Measurements from ENCODE around the gene CFAP43. TPM values are rescaled to one million over a fixed set of nuclear protein-coding genes. Genes with fewer than 3 reads are reported as not detected.

CFAP43 gene
- total and polyA plus RNA-seq, 4 donors = 0.10 to 0.27 (median 0.19) TPM; not detected in 1

GRCh38 chr10:104268713-104269645 lies 36.8 kb upstream of the CFAP43 start, which contains the start of gene GSTO2:
GSTO2 (plus strand) TSS chr10:104269184; CDS start chr10:104274916, 5,732 bp downstream.
- intact Hi-C loops (cut with DNase I) = no loop called here
- DNase-seq (peak; percentile 99 to 100), ATAC-seq (ENCODE audit: low FRiP score) (peak; percentile 100)
- WGBS, 2 donors = 1% methylated on average over 57 to 59 of the region's 59 CpGs
- H3K36me3 ChIP-seq (ENCODE audit: control insufficient read depth in 1 of 2, insufficient read depth in 2 of 2, low read length in 1 of 2) = peaks cover 2 to 3% of the 10 kb centered on the region in 2 donors
- H3K9me3 ChIP-seq (ENCODE audit: control insufficient read depth, low read length) = no peaks in the 10 kb centered on the region
- H3K27ac ChIP-seq (ENCODE audit: low read depth in 1 of 2, low read length in 2 of 2) = peak within 1 kb of the TSS; percentile 58 to 80
- peak within 1 kb of the TSS; percentile 58 to 84 for H3K4me3 ChIP-seq (ENCODE audit: low read length in 2 of 2)
- H3K27me3 ChIP-seq (ENCODE audit: control insufficient read depth in 1 of 2, insufficient read depth in 2 of 2, low read length in 1 of 2) = no peaks in the 10 kb centered on the region
- no peaks in the 10 kb centered on the region for H3K4me1 ChIP-seq (ENCODE audit: control insufficient read depth in 1 of 2, insufficient read depth in 2 of 2, low read length in 2 of 2)

- peaks cover 2 to 3% of the 10 kb centered on the region in 2 donors for H3K36me3 ChIP-seq (ENCODE audit: control insufficient read depth in 1 of 2, insufficient read depth in 2 of 2, low read length in 1 of 2)
- no peaks in the 10 kb centered on the region for H3K4me1 ChIP-seq (ENCODE audit: control insufficient read depth in 1 of 2, insufficient read depth in 2 of 2, low read length in 2 of 2)
- H3K27me3 ChIP-seq (ENCODE audit: control insufficient read depth in 1 of 2, insufficient read depth in 2 of 2, low read length in 1 of 2) = no peaks in the 10 kb centered on the region
- intact Hi-C loops (cut with DNase I) = no loop called here
- no peak for ATAC-seq (ENCODE audit: low FRiP score)
- WGBS, 2 donors = 2 to 5% methylated on average over 10 of the region's 10 CpGs
- H3K4me3 ChIP-seq (ENCODE audit: low read length in 2 of 2) = peak overlapping the region; percentile 51 to 77
- DNase-seq = no peak
- peak overlapping the region; percentile 58 to 80 for H3K27ac ChIP-seq (ENCODE audit: low read depth in 1 of 2, low read length in 2 of 2)
- H3K9me3 ChIP-seq (ENCODE audit: control insufficient read depth, low read length) = no peaks in the 10 kb centered on the region
These were observed 36.2 kb upstream of the CFAP43 start for GRCh38 chr10:104268405-104268712.

GRCh38 chr10:104267721-104268404 lies 35.7 kb upstream of the CFAP43 start:
- no peak for ATAC-seq (ENCODE audit: low FRiP score)
- H3K4me3 ChIP-seq (ENCODE audit: low read length in 2 of 2) = peak overlapping the region; percentile 51 to 77
- no peaks in the 10 kb centered on the region for H3K4me1 ChIP-seq (ENCODE audit: control insufficient read depth in 1 of 2, insufficient read depth in 2 of 2, low read length in 2 of 2)
- no peaks in the 10 kb centered on the region for H3K27me3 ChIP-seq (ENCODE audit: control insufficient read depth in 1 of 2, insufficient read depth in 2 of 2, low read length in 1 of 2)
- 93% methylated on average over 14 of the region's 14 CpGs for WGBS, 2 donors
- H3K36me3 ChIP-seq (ENCODE audit: control insufficient read depth in 1 of 2, insufficient read depth in 2 of 2, low read length in 1 of 2) = peaks cover 2 to 3% of the 10 kb centered on the region in 2 donors
- intact Hi-C loops (cut with DNase I) = no loop called here
- no peak for DNase-seq
- H3K27ac ChIP-seq (ENCODE audit: low read depth in 1 of 2, low read length in 2 of 2) = no peak overlapping the region
- H3K9me3 ChIP-seq (ENCODE audit: control insufficient read depth, low read length) = no peaks in the 10 kb centered on the region

GRCh38 chr10:104264783-104265182 lies 32.6 kb upstream of the CFAP43 start:
- H3K27ac ChIP-seq (ENCODE audit: low read depth in 1 of 2, low read length in 2 of 2) = no peak overlapping the region
- ATAC-seq (ENCODE audit: low FRiP score) (no peak), DNase-seq (no peak)
- intact Hi-C loops (cut with DNase I) = no loop called here
- H3K9me3 ChIP-seq (ENCODE audit: control insufficient read depth, low read length) = no peaks in the 10 kb centered on the region
- 88 to 91% methylated on average over 5 of the region's 5 CpGs for WGBS, 2 donors
- H3K27me3 ChIP-seq (ENCODE audit: control insufficient read depth in 1 of 2, insufficient read depth in 2 of 2, low read length in 1 of 2) = no peaks in the 10 kb centered on the region
- H3K4me1 ChIP-seq (ENCODE audit: control insufficient read depth in 1 of 2, insufficient read depth in 2 of 2, low read length in 2 of 2) = peaks cover 0 to 1% of the 10 kb centered on the region in 2 donors
- H3K4me3 ChIP-seq (ENCODE audit: low read length in 2 of 2) = no peak overlapping the region
- peaks cover 3 to 4% of the 10 kb centered on the region in 2 donors for H3K36me3 ChIP-seq (ENCODE audit: control insufficient read depth in 1 of 2, insufficient read depth in 2 of 2, low read length in 1 of 2)

- DNase-seq (no peak), ATAC-seq (ENCODE audit: low FRiP score) (no peak)
- Histone ChIP-seq H3K4me3 (ENCODE audit: low read length in 2 of 2) (no peak overlapping the region), H3K27ac (ENCODE audit: low read depth in 1 of 2, low read length in 2 of 2) (no peak overlapping the region), H3K27me3 (ENCODE audit: control insufficient read depth in 1 of 2, insufficient read depth in 2 of 2, low read length in 1 of 2) (no peaks in the 10 kb centered on the region), H3K9me3 (ENCODE audit: control insufficient read depth, low read length) (no peaks in the 10 kb centered on the region), H3K4me1 (ENCODE audit: control insufficient read depth in 1 of 2, insufficient read depth in 2 of 2, low read length in 2 of 2) (peaks cover 0 to 1% of the 10 kb centered on the region in 2 donors), H3K36me3 (ENCODE audit: control insufficient read depth in 1 of 2, insufficient read depth in 2 of 2, low read length in 1 of 2) (peaks cover 3% of the 10 kb centered on the region in 2 donors)
- 86 to 87% methylated on average over 5 of the region's 5 CpGs for WGBS, 2 donors
- intact Hi-C loops (cut with DNase I) = no loop called here
These were observed 29.9 kb upstream of the CFAP43 start for GRCh38 chr10:104262055-104262454.

- ATAC-seq (ENCODE audit: low FRiP score) (no peak), DNase-seq (no peak)
- Histone ChIP-seq H3K27ac (ENCODE audit: low read depth in 1 of 2, low read length in 2 of 2) (no peak overlapping the region), H3K4me3 (ENCODE audit: low read length in 2 of 2) (no peak overlapping the region), H3K36me3 (ENCODE audit: control insufficient read depth in 1 of 2, insufficient read depth in 2 of 2, low read length in 1 of 2) (peaks cover 2 to 3% of the 10 kb centered on the region in 2 donors), H3K4me1 (ENCODE audit: control insufficient read depth in 1 of 2, insufficient read depth in 2 of 2, low read length in 2 of 2) (peaks cover 1 to 4% of the 10 kb centered on the region in 2 donors), H3K27me3 (ENCODE audit: control insufficient read depth in 1 of 2, insufficient read depth in 2 of 2, low read length in 1 of 2) (no peaks in the 10 kb centered on the region), H3K9me3 (ENCODE audit: control insufficient read depth, low read length) (no peaks in the 10 kb centered on the region)
- intact Hi-C loops (cut with DNase I) = no loop called here
- WGBS, 2 donors = 28 to 32% methylated on average over 3 of the region's 3 CpGs
These were observed 28.6 kb upstream of the CFAP43 start for GRCh38 chr10:104260775-104261115.

GRCh38 chr10:104259999-104260774 lies 28.0 kb upstream of the CFAP43 start:
- intact Hi-C loops (cut with DNase I) = no loop called here
- Histone ChIP-seq H3K9me3 (ENCODE audit: control insufficient read depth, low read length) (no peaks in the 10 kb centered on the region), H3K4me1 (ENCODE audit: control insufficient read depth in 1 of 2, insufficient read depth in 2 of 2, low read length in 2 of 2) (peaks cover 1 to 4% of the 10 kb centered on the region in 2 donors), H3K27ac (ENCODE audit: low read depth in 1 of 2, low read length in 2 of 2) (peak overlapping the region in 1 of 2 donors; percentile 59), H3K27me3 (ENCODE audit: control insufficient read depth in 1 of 2, insufficient read depth in 2 of 2, low read length in 1 of 2) (no peaks in the 10 kb centered on the region), H3K4me3 (ENCODE audit: low read length in 2 of 2) (no peak overlapping the region), H3K36me3 (ENCODE audit: control insufficient read depth in 1 of 2, insufficient read depth in 2 of 2, low read length in 1 of 2) (peaks cover 2 to 3% of the 10 kb centered on the region in 2 donors)
- WGBS, 2 donors = 67 to 70% methylated on average over 6 of the region's 6 CpGs
- no peak for ATAC-seq (ENCODE audit: low FRiP score)
- no peak for DNase-seq

GRCh38 chr10:104259456-104259855 lies 27.3 kb upstream of the CFAP43 start:
- H3K36me3 ChIP-seq (ENCODE audit: control insufficient read depth in 1 of 2, insufficient read depth in 2 of 2, low read length in 1 of 2) = peaks cover 0 to 2% of the 10 kb centered on the region in 2 donors
- no peak for DNase-seq
- no peaks in the 10 kb centered on the region for H3K9me3 ChIP-seq (ENCODE audit: control insufficient read depth, low read length)
- H3K4me1 ChIP-seq (ENCODE audit: control insufficient read depth in 1 of 2, insufficient read depth in 2 of 2, low read length in 2 of 2) = peaks cover 1 to 4% of the 10 kb centered on the region in 2 donors
- intact Hi-C loops (cut with DNase I) = no loop called here
- 91 to 97% methylated on average over 3 of the region's 3 CpGs for WGBS, 2 donors
- no peak for ATAC-seq (ENCODE audit: low FRiP score)
- H3K4me3 ChIP-seq (ENCODE audit: low read length in 2 of 2) = no peak overlapping the region
- no peaks in the 10 kb centered on the region for H3K27me3 ChIP-seq (ENCODE audit: control insufficient read depth in 1 of 2, insufficient read depth in 2 of 2, low read length in 1 of 2)
- H3K27ac ChIP-seq (ENCODE audit: low read depth in 1 of 2, low read length in 2 of 2) = no peak overlapping the region
